Measurements from ENCODE around the gene ACOXL.

ACOXL gene

GRCh38 chr2:111149882-111150455 lies 417.6 kb downstream of the ACOXL start:
- Histone ChIP-seq H3K36me3 (ENCODE audit: control insufficient read depth in 2 of 2, insufficient read depth in 1 of 2, low read length in 2 of 2) (peaks cover 31 to 54% of the 10 kb centered on the region in 2 experiments), H3K9me3 (ENCODE audit: control insufficient read depth, insufficient read depth, low read depth, low read length) (no peaks in the 10 kb centered on the region), H3K4me1 (ENCODE audit: control insufficient read depth, insufficient read depth, low read length) (peaks cover 39% of the 10 kb centered on the region), H3K4me3 (ENCODE audit: low read depth, low read length) (no peak overlapping the region), H3K27ac (ENCODE audit: extremely low read depth, low read depth, low read length) (no peak overlapping the region)
- POLR2A ChIA-PET, result no interaction called here
- TF ChIP-seq PRDM6 (tag by site-specific recombination; IDR thresholded peaks at IDR 0.05) (peak; percentile 33; the same call in 1 of the 2 replicates), ZNF560 (tag by site-specific recombination; IDR thresholded peaks at IDR 0.05; ENCODE audit: borderline replicate concordance) (no peak)
- CTCF ChIA-PET, result no interaction called here

- Histone ChIP-seq H3K4me3 (ENCODE audit: low read depth, low read length) (no peak overlapping the region), H3K27ac (ENCODE audit: extremely low read depth, low read depth, low read length) (no peak overlapping the region), H3K9me3 (ENCODE audit: control insufficient read depth, insufficient read depth, low read depth, low read length) (no peaks in the 10 kb centered on the region), H3K4me1 (ENCODE audit: control insufficient read depth, insufficient read depth, low read length) (peaks cover 3% of the 10 kb centered on the region; the same call in 1 of the 2 replicates), H3K36me3 (ENCODE audit: control insufficient read depth in 2 of 2, insufficient read depth in 1 of 2, low read length in 2 of 2) (peaks cover 31 to 95% of the 10 kb centered on the region in 2 experiments)
- CTCF ChIA-PET, result interaction anchor here (0.6 kb wide), 1 partner anchor 344 kb away, joined by 3 read pairs; no protein-coding TSS in a partner anchor
- POLR2A ChIA-PET, result no interaction called here
- TF ChIP-seq SETDB1 (IDR thresholded peaks at IDR 0.05; ENCODE audit: insufficient read length, low read length) (no peak), PBX3 (CRISPR knock-in tag; IDR thresholded peaks at IDR 0.05) (no peak), HIC1 (tag by site-specific recombination; IDR thresholded peaks at IDR 0.05) (no peak), ZNF777 (tag by site-specific recombination; IDR thresholded peaks at IDR 0.05; ENCODE audit: borderline replicate concordance) (no peak), ZNF132 (tag by site-specific recombination; IDR thresholded peaks at IDR 0.05; ENCODE audit: borderline replicate concordance) (no peak)
Measured at GRCh38 chr2:111154758-111155157, 422.4 kb downstream of the ACOXL start.

GRCh38 chr2:111155610-111156009 lies 423.2 kb downstream of the ACOXL start:
- Histone ChIP-seq H3K27ac (ENCODE audit: extremely low read depth, low read depth, low read length) (peak overlapping the region; percentile 3; the same call in 1 of the 2 replicates), H3K36me3 (ENCODE audit: control insufficient read depth in 2 of 2, insufficient read depth in 1 of 2, low read length in 2 of 2) (peaks cover 31 to 95% of the 10 kb centered on the region in 2 experiments), H3K4me3 (ENCODE audit: low read depth, low read length) (no peak overlapping the region), H3K4me1 (ENCODE audit: control insufficient read depth, insufficient read depth, low read length) (no peaks in the 10 kb centered on the region), H3K9me3 (ENCODE audit: control insufficient read depth, insufficient read depth, low read depth, low read length) (no peaks in the 10 kb centered on the region)
- TF ChIP-seq PRDM4 (tag by site-specific recombination; IDR thresholded peaks at IDR 0.05), result no peak
- no peak for TF ChIP-seq ZNF629 (tag by site-specific recombination; IDR thresholded peaks at IDR 0.05)
- no peak for TF ChIP-seq RBAK (tag by site-specific recombination; IDR thresholded peaks at IDR 0.05)
- TF ChIP-seq ZNF791 (tag by site-specific recombination; IDR thresholded peaks at IDR 0.05), result no peak
- TF ChIP-seq ZNF148 (tag by site-specific recombination; IDR thresholded peaks at IDR 0.05; ENCODE audit: borderline replicate concordance), result no peak
- no peak for TF ChIP-seq ZNF501 (tag by site-specific recombination; IDR thresholded peaks at IDR 0.05)
- no peak for TF ChIP-seq ZNF776 (tag by site-specific recombination; IDR thresholded peaks at IDR 0.05; ENCODE audit: borderline replicate concordance)
- TF ChIP-seq SCRT2 (tag by site-specific recombination; IDR thresholded peaks at IDR 0.05), result no peak
- POLR2A ChIA-PET, result no interaction called here
- CTCF ChIA-PET, result interaction anchor here (0.6 kb wide), 1 partner anchor 56 kb away, joined by 4 read pairs; no protein-coding TSS in a partner anchor

All from HEK293 (cell line).